GM12891 (cell line): ENCODE results near the gene DYNLRB1.
"Not testable (repeated sequence)": the region's sequence is repeated elsewhere in the genome, so short reads cannot be mapped to it uniquely, and the experiment has no call there.

ENCODE experiments used
- PAX5 ChIP-seq: IDR thresholded peaks from 2 replicates; pipeline ENCODE4 v1.6.1; 2011; ENCODE audit warnings: low read length, moderate library complexity, mild to moderate bottlenecking; ENCODE audit not compliant: insufficient read depth, severe bottlenecking
- POLR2A ChIP-seq: IDR thresholded peaks from 2 replicates; pipeline ENCODE4 v1.6.1; 2011; ENCODE audit warnings: low read depth, low read length, control low read depth
- POLR2AphosphoS5 ChIP-seq: IDR thresholded peaks from 2 replicates; pipeline ENCODE4 v1.6.1; 2011; ENCODE audit warnings: low read depth, low read length, control low read depth

DNA sequence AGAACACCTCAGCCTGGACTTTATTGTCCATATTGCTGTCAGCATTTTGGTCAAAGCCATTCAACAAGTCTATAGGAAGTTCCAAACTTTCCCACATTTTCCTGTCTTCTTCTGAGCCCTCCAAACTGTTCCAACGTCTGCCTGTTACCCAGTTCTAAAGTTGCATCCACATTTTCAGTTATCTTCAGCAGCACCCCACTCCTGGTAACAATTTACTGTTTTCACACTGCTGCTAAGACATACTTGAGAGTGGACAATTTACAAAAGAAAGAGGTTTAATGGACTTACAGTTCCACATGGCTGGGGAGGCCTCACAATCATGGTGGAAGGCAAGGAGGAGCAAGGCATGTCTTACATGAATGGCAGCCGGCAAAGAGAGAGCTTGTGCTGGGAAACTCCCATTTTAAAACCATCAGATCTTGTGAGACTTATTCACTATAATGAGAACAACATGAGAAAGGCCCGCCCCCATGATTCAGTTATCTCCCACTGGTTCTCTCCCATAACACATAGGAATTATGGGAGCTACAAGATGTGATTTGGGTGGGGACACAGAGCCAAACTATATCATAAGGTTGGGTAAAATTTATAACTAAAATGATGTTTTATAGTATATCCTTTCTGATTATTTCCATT lies 32.5 kb upstream of the DYNLRB1 start:
- TF ChIP-seq POLR2AphosphoS5, PAX5, POLR2A: not testable (repeated sequence)
